Measurements from ENCODE around the gene BID. TPM values are rescaled to one million over a fixed set of nuclear protein-coding genes. Genes with fewer than 3 reads are reported as not detected.

The BID gene
- total RNA-seq, 4 donors from 2014 or later = 4.6 to 18.3 (median 14.9) TPM

GRCh38 chr22:17717708-17718107 is 56.6 kb downstream of the BID start:
- H3K27ac ChIP-seq = no peak overlapping the region
- no peak for DNase-seq
- H3K9me3 ChIP-seq = no peaks in the 10 kb centered on the region
- intact Hi-C loops (cut with DNase I) = no loop called here
- no peaks in the 10 kb centered on the region for H3K4me1 ChIP-seq
- no peaks in the 10 kb centered on the region for H3K27me3 ChIP-seq
- H3K4me3 ChIP-seq (replicated peaks in 1 of 3) = no peak overlapping the region
- no peak for TF ChIP-seq POLR2A (IDR thresholded peaks at IDR 0.05)
- no peak for TF ChIP-seq CTCF (IDR thresholded peaks at IDR 0.05)
- 90 to 94% methylated on average over 4 of the region's 4 CpGs for WGBS, 2 donors
- no peaks in the 10 kb centered on the region for H3K36me3 ChIP-seq

GRCh38 chr22:17716529-17716928 is 57.7 kb downstream of the BID start:
- WGBS, 2 donors = 95 to 97% methylated on average over 3 of the region's 3 CpGs
- Histone ChIP-seq H3K36me3 (no peaks in the 10 kb centered on the region), H3K27ac (no peak overlapping the region), H3K4me1 (no peaks in the 10 kb centered on the region), H3K27me3 (no peaks in the 10 kb centered on the region), H3K9me3 (no peaks in the 10 kb centered on the region), H3K4me3 (replicated peaks in 1 of 3) (no peak overlapping the region)
- no peak for TF ChIP-seq CTCF (IDR thresholded peaks at IDR 0.05)
- no peak for TF ChIP-seq POLR2A (IDR thresholded peaks at IDR 0.05)
- no peak for DNase-seq
- intact Hi-C loops (cut with DNase I) = no loop called here

GRCh38 chr22:17712441-17712840 is 61.8 kb downstream of the BID start:
- Histone ChIP-seq H3K4me1 (no peaks in the 10 kb centered on the region), H3K27me3 (no peaks in the 10 kb centered on the region), H3K27ac (no peak overlapping the region), H3K4me3 (replicated peaks in 1 of 3) (no peak overlapping the region), H3K9me3 (no peaks in the 10 kb centered on the region), H3K36me3 (no peaks in the 10 kb centered on the region)
- no peak for DNase-seq
- intact Hi-C loops (cut with DNase I) = no loop called here
- 92 to 93% methylated on average over 2 of the region's 2 CpGs for WGBS, 2 donors
- TF ChIP-seq CTCF (IDR thresholded peaks at IDR 0.05) = no peak
- TF ChIP-seq POLR2A (IDR thresholded peaks at IDR 0.05) = no peak

- DNase-seq = no peak
- Histone ChIP-seq H3K36me3 (no peaks in the 10 kb centered on the region), H3K4me1 (peaks cover 0 to 9% of the 10 kb centered on the region in 2 donors), H3K27ac (no peak overlapping the region), H3K9me3 (no peaks in the 10 kb centered on the region), H3K27me3 (no peaks in the 10 kb centered on the region), H3K4me3 (replicated peaks in 1 of 3) (no peak overlapping the region)
- intact Hi-C loops (cut with DNase I) = no loop called here
- WGBS, 2 donors = 95 to 98% methylated on average over 5 of the region's 5 CpGs
- TF ChIP-seq CTCF (IDR thresholded peaks at IDR 0.05) (no peak), POLR2A (IDR thresholded peaks at IDR 0.05) (no peak)
These were observed 64.2 kb downstream of the BID start for GRCh38 chr22:17710023-17710422.

GRCh38 chr22:17707526-17707925 is 66.7 kb downstream of the BID start:
- 59 to 70% methylated on average over 3 of the region's 3 CpGs for WGBS, 2 donors
- TF ChIP-seq POLR2A (IDR thresholded peaks at IDR 0.05) (no peak), CTCF (IDR thresholded peaks at IDR 0.05) (no peak)
- Histone ChIP-seq H3K27me3 (no peaks in the 10 kb centered on the region), H3K4me3 (replicated peaks in 1 of 3) (no peak overlapping the region), H3K4me1 (peaks cover 0 to 9% of the 10 kb centered on the region in 2 donors), H3K27ac (no peak overlapping the region), H3K36me3 (no peaks in the 10 kb centered on the region), H3K9me3 (no peaks in the 10 kb centered on the region)
- intact Hi-C loops (cut with DNase I) = no loop called here
- DNase-seq = no peak
